GM18868 (cell line): ENCODE data around the gene ATXN1.
"Not testable (repeated sequence)": the region's sequence is repeated elsewhere in the genome, so short reads cannot be mapped to it uniquely, and the experiment has no call there.

Experiments
- ATAC-seq: cut with Tn5 transposase; IDR thresholded peaks from one replicate; pipeline ENCODE4 v1.9.1; 2021; ENCODE audit warnings: mild to moderate bottlenecking, moderate library complexity; ENCODE audit not compliant: unreplicated experiment

Gene ATXN1

GRCh38 chr6:16760516-16761470 is at the start of gene ATXN1:
ATXN1 (minus strand) TSS chr6:16761460.
- no peak for ATAC-seq

- ATAC-seq = no peak
Observed at GRCh38 chr6:16810411-16810810, 49.2 kb upstream of the ATXN1 start.

GRCh38 chr6:16809753-16810358 is 48.6 kb upstream of the ATXN1 start:
- ATAC-seq = no peak

GRCh38 chr6:16807956-16808355 is 46.7 kb upstream of the ATXN1 start:
- no peak for ATAC-seq

GRCh38 chr6:16806363-16806762 is 45.1 kb upstream of the ATXN1 start:
- no peak for ATAC-seq

- ATAC-seq = no peak
Observed at GRCh38 chr6:16805243-16805950, 44.1 kb upstream of the ATXN1 start.

GRCh38 chr6:16804546-16805242 is 43.4 kb upstream of the ATXN1 start:
- no peak for ATAC-seq

- ATAC-seq = no peak
Observed at GRCh38 chr6:16803294-16804200, 42.3 kb upstream of the ATXN1 start.

- ATAC-seq = no peak
Observed at GRCh38 chr6:16802071-16802470, 40.8 kb upstream of the ATXN1 start.

- no peak for ATAC-seq
Observed at GRCh38 chr6:16800942-16801341, 39.7 kb upstream of the ATXN1 start.

- ATAC-seq = no peak
Observed at GRCh38 chr6:16800341-16800740, 39.1 kb upstream of the ATXN1 start.

GRCh38 chr6:16799279-16800193 is 38.3 kb upstream of the ATXN1 start:
- no peak for ATAC-seq

- no peak for ATAC-seq
Observed at GRCh38 chr6:16793828-16794412, 32.7 kb upstream of the ATXN1 start.

GRCh38 chr6:16789329-16790038 is 28.2 kb upstream of the ATXN1 start:
- ATAC-seq = no peak

GRCh38 chr6:16787128-16787682 is 25.9 kb upstream of the ATXN1 start:
- ATAC-seq = no peak

GRCh38 chr6:16785496-16785895 is 24.2 kb upstream of the ATXN1 start:
- ATAC-seq = no peak

GRCh38 chr6:16784957-16785356 is 23.7 kb upstream of the ATXN1 start:
- not testable (repeated sequence) for ATAC-seq
